Measurements from ENCODE around the gene CHMP5. TPM values are rescaled to one million over a fixed set of nuclear protein-coding genes. Genes with fewer than 3 reads are reported as not detected.

Gene CHMP5
- polyA plus RNA-seq, 1 donor from 2014 or later: 286 TPM

GRCh38 chr9:33297432-33297831 lies 32.6 kb downstream of the CHMP5 start:
- no peaks in the 10 kb centered on the region for H3K9me2 ChIP-seq (ENCODE audit: insufficient read depth, low read length)
- H4K20me1 ChIP-seq (ENCODE audit: insufficient read depth): no peaks in the 10 kb centered on the region
- H3K79me2 ChIP-seq (replicated peaks; ENCODE audit: insufficient read depth, low read length): peaks cover 44% of the 10 kb centered on the region
- H3K36me3 ChIP-seq (ENCODE audit: insufficient read depth, low read length): peaks cover 7% of the 10 kb centered on the region
- H3K27me3 ChIP-seq (ENCODE audit: insufficient read depth, low read depth, low read length): no peaks in the 10 kb centered on the region
- no peaks in the 10 kb centered on the region for H3K9me3 ChIP-seq (ENCODE audit: low read length)
- no peaks in the 10 kb centered on the region for H3F3A ChIP-seq (ENCODE audit: insufficient read depth, low read length, poor library complexity, severe bottlenecking)
- no peak overlapping the region for H3K27ac ChIP-seq (ENCODE audit: low read length)
- TF ChIP-seq SMC3 (conservative IDR thresholded peaks at IDR 0.05; ENCODE audit: poor library complexity) (no peak), EP300 (conservative IDR thresholded peaks at IDR 0.05; ENCODE audit: poor library complexity, severe bottlenecking) (no peak), MXI1 (conservative IDR thresholded peaks at IDR 0.05; ENCODE audit: poor library complexity, severe bottlenecking) (no peak), EZH2 (IDR thresholded peaks at IDR 0.05; ENCODE audit: borderline replicate concordance, insufficient read depth, low read length, poor library complexity, severe bottlenecking) (no peak), POLR2AphosphoS5 (IDR thresholded peaks at IDR 0.05) (no peak), REST (IDR thresholded peaks at IDR 0.05; ENCODE audit: borderline replicate concordance) (no peak), CTCF (IDR thresholded peaks at IDR 0.05; ENCODE audit: poor library complexity, severe bottlenecking) (no peak), RAD21 (conservative IDR thresholded peaks at IDR 0.05) (no peak), TAF1 (IDR thresholded peaks at IDR 0.05; ENCODE audit: low read depth) (no peak)
- H3K4me3 ChIP-seq (ENCODE audit: low read length): no peak overlapping the region
- no peak overlapping the region for H3K4me2 ChIP-seq (ENCODE audit: low read length)
- H3K9ac ChIP-seq (ENCODE audit: low read length): no peak overlapping the region
- no peak overlapping the region for H2AFZ ChIP-seq (ENCODE audit: low read depth, low read length)

GRCh38 chr9:33300546-33300945 lies 35.7 kb downstream of the CHMP5 start:
- H3K36me3 ChIP-seq (ENCODE audit: insufficient read depth, low read length): peaks cover 7% of the 10 kb centered on the region
- H3K9ac ChIP-seq (ENCODE audit: low read length): no peak overlapping the region
- no peaks in the 10 kb centered on the region for H3K27me3 ChIP-seq (ENCODE audit: insufficient read depth, low read depth, low read length)
- no peak overlapping the region for H2AFZ ChIP-seq (ENCODE audit: low read depth, low read length)
- H3K4me2 ChIP-seq (ENCODE audit: low read length): no peak overlapping the region
- H3K9me2 ChIP-seq (ENCODE audit: insufficient read depth, low read length): no peaks in the 10 kb centered on the region
- no peak overlapping the region for H3K27ac ChIP-seq (ENCODE audit: low read length)
- H3K4me3 ChIP-seq (ENCODE audit: low read length): no peak overlapping the region
- H3F3A ChIP-seq (ENCODE audit: insufficient read depth, low read length, poor library complexity, severe bottlenecking): no peaks in the 10 kb centered on the region
- H4K20me1 ChIP-seq (ENCODE audit: insufficient read depth): no peaks in the 10 kb centered on the region
- peaks cover 25% of the 10 kb centered on the region for H3K79me2 ChIP-seq (replicated peaks; ENCODE audit: insufficient read depth, low read length)
- no peaks in the 10 kb centered on the region for H3K9me3 ChIP-seq (ENCODE audit: low read length)
- TF ChIP-seq CTCF (IDR thresholded peaks at IDR 0.05; ENCODE audit: poor library complexity, severe bottlenecking) (no peak), POLR2AphosphoS5 (IDR thresholded peaks at IDR 0.05) (no peak), REST (IDR thresholded peaks at IDR 0.05; ENCODE audit: borderline replicate concordance) (no peak), EZH2 (IDR thresholded peaks at IDR 0.05; ENCODE audit: borderline replicate concordance, insufficient read depth, low read length, poor library complexity, severe bottlenecking) (no peak), MXI1 (conservative IDR thresholded peaks at IDR 0.05; ENCODE audit: poor library complexity, severe bottlenecking) (no peak), SMC3 (conservative IDR thresholded peaks at IDR 0.05; ENCODE audit: poor library complexity) (no peak), TAF1 (IDR thresholded peaks at IDR 0.05; ENCODE audit: low read depth) (no peak), EP300 (conservative IDR thresholded peaks at IDR 0.05; ENCODE audit: poor library complexity, severe bottlenecking) (no peak), RAD21 (conservative IDR thresholded peaks at IDR 0.05) (no peak)
